Spinal cord (tissue), 10 donors: ENCODE data around the gene PITPNC1. TPM values are rescaled to one million over a fixed set of nuclear protein-coding genes. Genes with fewer than 3 reads are reported as not detected.

Source experiments
- DNase-seq, 6 donors: peaks; one replicate each; pipeline versions ENCODE4 v3.0.0 to v3.0.0-alpha.2; 2013 to 2015; ENCODE audit warnings: low spot score in 6 of 6, low read depth in 4 of 6
- H3K27ac ChIP-seq: one replicate; pipeline ENCODE4 v1.5.1; 2013; ENCODE audit warnings: low read depth, low read length, control low read depth
- H3K27me3 ChIP-seq: one replicate; pipeline ENCODE4 v1.6.1; 2013; ENCODE audit warnings: low read length; ENCODE audit not compliant: control insufficient read depth, insufficient read depth
- H3K36me3 ChIP-seq: one replicate; pipeline ENCODE4 v1.6.1; 2013; ENCODE audit warnings: low read length; ENCODE audit not compliant: control insufficient read depth, insufficient read depth
- H3K4me1 ChIP-seq: one replicate; pipeline ENCODE4 v1.6.1; 2013; ENCODE audit warnings: low read length; ENCODE audit not compliant: control insufficient read depth, insufficient read depth
- H3K4me3 ChIP-seq: one replicate; pipeline ENCODE4 v1.5.1; 2013; ENCODE audit warnings: low read depth, low read length, control low read depth
- H3K9me3 ChIP-seq: one replicate; pipeline ENCODE4 v1.6.1; 2013; ENCODE audit warnings: low read length; ENCODE audit not compliant: control insufficient read depth, insufficient read depth
- WGBS: methylation state at CpG from one replicate; pipeline ENCODE4 v1.1.5; 2013; ENCODE audit warnings: missing lambda C conversion rate; ENCODE audit not compliant: insufficient coverage; 5-methylcytosine and 5-hydroxymethylcytosine counted together
- polyA plus RNA-seq, 2 donors: library from polyadenylated mRNA; unstranded; fragments of 120-200 nt; gene quantifications; one replicate each; pipeline ENCODE4 v1.2.1, GENCODE V29; 2013; ENCODE audit not compliant: insufficient read length in 2 of 2
- total RNA-seq, 2 donors: library from RNA; depleted of rRNA in 1 of 2; stranded (reverse); fragments of 120-200 nt in 1 of 2; fragments of >200 nt in 1 of 2; gene quantifications; one replicate each; pipeline versions ENCODE4 v1.2.3 to v1.2.4, GENCODE V29; 2013 to 2014
- donor health status: healthy.

Gene PITPNC1
- total and polyA plus RNA-seq, 4 donors: 34.5 to 71.1 (median 60.8) TPM

- H3K9me3 ChIP-seq: no peaks in the 10 kb centered on the region
- peaks cover 13% of the 10 kb centered on the region for H3K4me1 ChIP-seq
- peaks cover 4% of the 10 kb centered on the region for H3K36me3 ChIP-seq
- no peak for DNase-seq
- no peaks in the 10 kb centered on the region for H3K27me3 ChIP-seq
- no peak overlapping the region for H3K27ac ChIP-seq
- H3K4me3 ChIP-seq: no peak overlapping the region
- 79% methylated on average over 10 of the region's 10 CpGs for WGBS
Measured at GRCh38 chr17:67436233-67436632, 59.2 kb downstream of the PITPNC1 start.

- Histone ChIP-seq H3K27ac (no peak overlapping the region), H3K4me1 (peaks cover 29% of the 10 kb centered on the region), H3K36me3 (no peaks in the 10 kb centered on the region), H3K4me3 (no peak overlapping the region), H3K27me3 (no peaks in the 10 kb centered on the region), H3K9me3 (no peaks in the 10 kb centered on the region)
- 67% methylated on average over 3 of the region's 3 CpGs for WGBS
- DNase-seq: no peak
Measured at GRCh38 chr17:67438667-67439066, 61.6 kb downstream of the PITPNC1 start.

- Histone ChIP-seq H3K4me1 (peaks cover 28% of the 10 kb centered on the region), H3K36me3 (no peaks in the 10 kb centered on the region), H3K4me3 (no peak overlapping the region), H3K27ac (no peak overlapping the region), H3K9me3 (no peaks in the 10 kb centered on the region), H3K27me3 (no peaks in the 10 kb centered on the region)
- no peak for DNase-seq
- WGBS: no CpG with 5 or more reads among the region's 2 CpGs
Measured at GRCh38 chr17:67439269-67439668, 62.2 kb downstream of the PITPNC1 start.

- H3K27ac ChIP-seq: peak overlapping the region; percentile 22
- no peak for DNase-seq
Measured at GRCh38 chr17:67440277-67441051, 63.4 kb downstream of the PITPNC1 start.

GRCh38 chr17:67441052-67441895, 64.2 kb downstream of the PITPNC1 start:
- peak overlapping the region; percentile 33 for H3K27ac ChIP-seq
- H3K27me3 ChIP-seq: no peaks in the 10 kb centered on the region
- DNase-seq: peak in 2 of 6 donors; percentile 46 to 67
- H3K4me3 ChIP-seq: no peak overlapping the region
- 38% methylated on average over 9 of the region's 19 CpGs for WGBS
- no peaks in the 10 kb centered on the region for H3K9me3 ChIP-seq
- H3K36me3 ChIP-seq: no peaks in the 10 kb centered on the region
- peaks cover 35% of the 10 kb centered on the region for H3K4me1 ChIP-seq

More at GRCh38 chr17:67440277-67441051, 63.4 kb downstream of the PITPNC1 start:
- Histone ChIP-seq H3K9me3 (no peaks in the 10 kb centered on the region), H3K36me3 (no peaks in the 10 kb centered on the region), H3K27me3 (no peaks in the 10 kb centered on the region), H3K4me1 (peaks cover 31% of the 10 kb centered on the region), H3K4me3 (no peak overlapping the region)
- WGBS: 100% methylated on average over 2 of the region's 7 CpGs

GRCh38 chr17:67441896-67442219, 64.8 kb downstream of the PITPNC1 start:
- Histone ChIP-seq H3K27ac (peak overlapping the region; percentile 33), H3K27me3 (no peaks in the 10 kb centered on the region), H3K4me1 (peaks cover 36% of the 10 kb centered on the region), H3K36me3 (no peaks in the 10 kb centered on the region), H3K9me3 (no peaks in the 10 kb centered on the region), H3K4me3 (no peak overlapping the region)
- no CpG with 5 or more reads among the region's 1 CpG for WGBS
- DNase-seq: no peak

GRCh38 chr17:67442787-67443624, 65.9 kb downstream of the PITPNC1 start:
- WGBS: 30% methylated on average over 7 of the region's 13 CpGs
- Histone ChIP-seq H3K4me1 (peaks cover 36% of the 10 kb centered on the region), H3K9me3 (no peaks in the 10 kb centered on the region), H3K36me3 (no peaks in the 10 kb centered on the region), H3K4me3 (no peak overlapping the region), H3K27ac (peak overlapping the region; percentile 54), H3K27me3 (no peaks in the 10 kb centered on the region)
- peak in 2 of 6 donors; percentile 44 to 74 for DNase-seq

- WGBS: 52% methylated on average over 5 of the region's 6 CpGs
- peaks cover 36% of the 10 kb centered on the region for H3K4me1 ChIP-seq
- no peaks in the 10 kb centered on the region for H3K27me3 ChIP-seq
- DNase-seq: peak in 1 of 6 donors; percentile 57
- no peaks in the 10 kb centered on the region for H3K36me3 ChIP-seq
- H3K4me3 ChIP-seq: no peak overlapping the region
- peak overlapping the region; percentile 73 for H3K27ac ChIP-seq
- H3K9me3 ChIP-seq: no peaks in the 10 kb centered on the region
Measured at GRCh38 chr17:67443931-67444595, 67.0 kb downstream of the PITPNC1 start.

GRCh38 chr17:67448449-67448848, 71.4 kb downstream of the PITPNC1 start:
- whole genome bisulfite sequencing: 98% methylated on average over 7 of the region's 7 CpGs
- H3K27me3 ChIP-seq: no peaks in the 10 kb centered on the region
- no peaks in the 10 kb centered on the region for H3K36me3 ChIP-seq
- no peaks in the 10 kb centered on the region for H3K9me3 ChIP-seq
- DNase-seq: no peak
- no peak overlapping the region for H3K4me3 ChIP-seq
- H3K27ac ChIP-seq: no peak overlapping the region
- H3K4me1 ChIP-seq: peaks cover 20% of the 10 kb centered on the region
